CD8-positive, alpha-beta memory T cell (primary cell): ENCODE data around the gene ONECUT3. TPM values are rescaled to one million over a fixed set of nuclear protein-coding genes. Genes with fewer than 3 reads are reported as not detected.

ENCODE experiments used
- CTCF ChIA-PET: fragments of 350-600 bp; sonication (Branson Sonifier 250); formaldehyde crosslinking; loops from one replicate; lab custom pipeline; 2021; ENCODE audit warnings: antibody characterized with exemption; lab: Charles Lee
- POLR2A ChIA-PET: fragments of 350-600 bp; sonication (Branson Sonifier 250); formaldehyde crosslinking; loops from one replicate; lab custom pipeline; 2021; ENCODE audit warnings: antibody characterized with exemption; lab: Charles Lee
- DNase-seq, 5 donors: peaks; one replicate each; pipeline versions ENCODE4 v3.0.0 to v3.0.0-alpha.2; 2020 to 2022; ENCODE audit warnings: mixed read lengths in 1 of 5
- H3K27ac ChIP-seq: one replicate; pipeline ENCODE4 v1.7.0; 2013; ENCODE audit warnings: low read depth, mild to moderate bottlenecking, low read length, moderate library complexity
- H3K27me3 ChIP-seq: 2 replicates; pipeline ENCODE4 v1.7.0; 2013; ENCODE audit warnings: low read length, mild to moderate bottlenecking; ENCODE audit not compliant: insufficient read depth, poor library complexity, severe bottlenecking
- H3K36me3 ChIP-seq: 2 replicates; pipeline ENCODE4 v1.7.0; 2013; ENCODE audit warnings: mild to moderate bottlenecking, low read length, moderate library complexity; ENCODE audit not compliant: insufficient read depth
- H3K4me1 ChIP-seq: 2 replicates; pipeline ENCODE4 v1.7.0; 2013; ENCODE audit warnings: mild to moderate bottlenecking, low read length, moderate library complexity; ENCODE audit not compliant: insufficient read depth
- H3K4me3 ChIP-seq: 2 replicates; pipeline ENCODE4 v1.7.0; 2013; ENCODE audit warnings: mild to moderate bottlenecking, low read length
- H3K9me3 ChIP-seq: 2 replicates; pipeline ENCODE4 v1.7.0; 2013; ENCODE audit warnings: mild to moderate bottlenecking, low read length
- H3K27ac Mint-ChIP-seq, 8 donors: one replicate each; pipeline ENCODE4 v1.8.0; 2020 to 2021; ENCODE audit warnings: mixed read lengths in 8 of 8, mild to moderate bottlenecking in 6 of 8, inconsistent platforms in 3 of 8, moderate library complexity in 3 of 8
- H3K27me3 Mint-ChIP-seq, 2 donors: one replicate each; pipeline ENCODE4 v1.8.0; 2020 to 2021; ENCODE audit warnings: mixed read lengths in 2 of 2, mild to moderate bottlenecking in 1 of 2, moderate library complexity in 1 of 2
- H3K36me3 Mint-ChIP-seq, 3 donors: one replicate each; pipeline ENCODE4 v1.8.0; 2020 to 2021; ENCODE audit warnings: mixed read lengths in 3 of 3, inconsistent platforms in 1 of 3, mild to moderate bottlenecking in 1 of 3
- H3K4me1 Mint-ChIP-seq, 3 donors: one replicate each; pipeline ENCODE4 v1.8.0; 2020 to 2021; ENCODE audit warnings: mixed read lengths in 3 of 3, inconsistent platforms in 1 of 3, mild to moderate bottlenecking in 1 of 3
- H3K4me3 Mint-ChIP-seq, 7 donors: one replicate each; pipeline ENCODE4 v1.8.0; 2020 to 2021; ENCODE audit warnings: mixed read lengths in 7 of 7, mild to moderate bottlenecking in 6 of 7, moderate library complexity in 4 of 7, inconsistent platforms in 2 of 7
- H3K9me3 Mint-ChIP-seq, 5 donors: one replicate each; pipeline ENCODE4 v1.8.0; 2020 to 2022; ENCODE audit warnings: mixed read lengths in 5 of 5, mild to moderate bottlenecking in 3 of 5, moderate library complexity in 2 of 5, inconsistent platforms in 1 of 5
- polyA plus RNA-seq: library from polyadenylated mRNA; unstranded; fragments of 300-500 nt; fragmentation: Illumina TruSeq; gene quantifications from one replicate; pipeline ENCODE4 v1.2.3, GENCODE V29; 2021
- total RNA-seq, 2 experiments: library from RNA; stranded (reverse); gene quantifications; one replicate each; pipeline ENCODE4 v1.2.3, GENCODE V29; 2021

The ONECUT3 gene
- total and polyA plus RNA-seq, 3 experiments from 2014 or later = not detected

DNA sequence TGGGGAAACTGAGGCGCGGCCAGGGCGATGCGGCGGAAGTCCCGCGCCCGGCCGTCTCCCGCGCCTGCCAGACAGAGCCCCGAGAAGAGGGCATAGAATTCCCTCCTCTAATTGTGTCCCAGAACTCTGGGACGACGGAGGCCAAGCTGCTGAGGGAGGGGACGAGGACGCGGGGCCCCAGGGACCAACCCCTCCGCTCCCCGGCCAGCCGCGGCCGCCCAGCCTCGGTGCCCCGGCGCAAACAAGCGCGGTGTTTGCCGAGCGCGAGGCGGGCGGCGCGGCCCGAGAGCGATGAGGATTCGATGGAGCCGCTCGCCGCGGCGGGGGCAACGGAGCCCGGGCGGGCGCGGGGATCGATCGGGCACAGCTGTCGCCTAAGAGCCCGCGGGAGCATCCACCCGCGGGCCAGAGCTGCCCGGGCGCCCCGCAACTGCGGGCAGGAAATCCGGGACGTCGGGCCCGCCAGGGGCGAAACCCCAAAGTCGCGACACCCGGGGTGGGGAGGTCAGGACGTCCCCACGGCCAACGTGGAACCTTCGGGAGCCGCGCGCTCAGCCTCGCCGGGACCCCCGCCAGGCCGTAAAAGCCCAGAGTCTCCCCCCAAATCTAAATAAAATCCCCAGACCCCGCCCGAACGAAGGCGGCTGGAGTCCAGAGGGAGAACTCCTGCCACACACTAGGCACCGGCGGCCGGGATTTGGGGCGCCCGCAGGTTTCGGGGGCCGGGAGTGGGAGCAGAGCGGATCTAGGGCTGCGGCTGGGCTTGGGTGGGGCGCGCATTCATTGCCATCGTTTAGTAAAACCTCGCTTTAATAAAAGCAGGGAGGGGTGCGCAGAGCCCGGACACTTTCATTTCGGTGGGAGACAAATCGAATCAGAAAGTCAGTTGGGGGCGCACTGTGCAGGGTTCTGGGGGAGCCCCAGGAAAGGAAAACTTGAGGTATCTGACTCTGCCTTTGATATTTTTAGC lies 3.6 kb upstream of the ONECUT3 start:
- Mint-ChIP-seq H3K4me3 (peak overlapping the region in 6 of 7 donors; percentile 47 to 86 (median 68)), H3K27me3 (peaks cover 33 to 53% of the 10 kb centered on the region in 2 donors), H3K27ac (no peak overlapping the region), H3K9me3 (no peaks in the 10 kb centered on the region), H3K4me1 (peaks cover 11 to 20% (median 11%) of the 10 kb centered on the region in 3 donors), H3K36me3 (no peaks in the 10 kb centered on the region)
- Histone ChIP-seq H3K36me3 (no peaks in the 10 kb centered on the region), H3K4me3 (no peak overlapping the region), H3K9me3 (no peaks in the 10 kb centered on the region), H3K27ac (peak overlapping the region; percentile 74), H3K4me1 (peaks cover 31% of the 10 kb centered on the region), H3K27me3 (peaks cover 70% of the 10 kb centered on the region)
- ChIA-PET CTCF (no interaction called here), POLR2A (no interaction called here)
- DNase-seq = no peak

- H3K4me1 Mint-ChIP-seq = peaks cover 11 to 22% (median 11%) of the 10 kb centered on the region in 3 donors
Observed at GRCh38 chr19:1750343-1751021, 2.8 kb upstream of the ONECUT3 start.

DNA sequence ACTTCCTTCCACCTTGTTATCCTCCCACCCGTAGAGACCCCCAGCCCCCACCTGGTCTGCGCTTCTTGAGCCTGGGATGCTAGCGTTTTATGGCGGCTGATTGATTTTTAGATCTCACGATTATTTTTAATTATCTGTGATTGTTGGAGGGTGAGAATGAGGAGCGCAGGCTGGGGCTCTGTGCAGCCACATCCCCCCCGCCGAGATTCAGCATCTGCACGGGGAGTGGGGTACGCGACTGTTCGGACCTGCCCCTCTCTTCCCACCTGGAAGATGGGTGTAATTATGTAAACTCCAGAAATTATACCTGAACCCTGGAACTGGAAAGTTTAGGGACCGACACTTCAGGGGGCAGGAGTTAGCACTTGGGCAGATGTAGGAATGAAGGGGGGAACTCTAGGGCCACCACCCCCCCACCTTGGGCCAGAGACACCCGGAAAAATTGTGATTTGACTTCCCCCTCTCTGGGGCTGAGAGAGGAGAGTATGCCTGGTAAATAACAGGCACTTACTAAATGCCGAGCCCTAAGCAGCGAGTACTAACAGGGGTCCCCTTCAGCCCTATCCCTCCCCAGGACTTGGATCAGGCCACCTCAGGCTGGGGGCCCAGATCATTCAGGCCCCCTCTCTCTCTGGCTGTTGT lies 1.8 kb upstream of the ONECUT3 start:
- no peak overlapping the region for H3K27ac Mint-ChIP-seq
- no peaks in the 10 kb centered on the region for H3K36me3 Mint-ChIP-seq
- peaks cover 31% of the 10 kb centered on the region for H3K4me1 ChIP-seq
- CTCF ChIA-PET = no interaction called here
- H3K9me3 ChIP-seq = no peaks in the 10 kb centered on the region
- POLR2A ChIA-PET = no interaction called here
- peaks cover 11 to 27% (median 12%) of the 10 kb centered on the region in 3 donors for H3K4me1 Mint-ChIP-seq
- no peak for DNase-seq
- H3K4me3 ChIP-seq = no peak overlapping the region
- no peak overlapping the region for H3K27ac ChIP-seq
- H3K9me3 Mint-ChIP-seq = no peaks in the 10 kb centered on the region
- H3K27me3 Mint-ChIP-seq = peaks cover 41 to 55% of the 10 kb centered on the region in 2 donors
- H3K4me3 Mint-ChIP-seq = peak overlapping the region in 2 of 7 donors; percentile 27 to 35
- H3K27me3 ChIP-seq = peaks cover 65% of the 10 kb centered on the region
- H3K36me3 ChIP-seq = no peaks in the 10 kb centered on the region

More at GRCh38 chr19:1750343-1751021, 2.8 kb upstream of the ONECUT3 start:
- H3K36me3 ChIP-seq = no peaks in the 10 kb centered on the region
- H3K9me3 Mint-ChIP-seq = no peaks in the 10 kb centered on the region
- H3K4me3 Mint-ChIP-seq = peak overlapping the region in 6 of 7 donors; percentile 47 to 86 (median 68)
- no peak overlapping the region for H3K27ac Mint-ChIP-seq
- H3K27me3 Mint-ChIP-seq = peaks cover 36 to 50% of the 10 kb centered on the region in 2 donors
- ChIA-PET CTCF (no interaction called here), POLR2A (interaction anchor here (0.6 kb wide), 1 partner anchor 195 kb away, joined by 9 read pairs; no protein-coding TSS in a partner anchor)
- H3K9me3 ChIP-seq = no peaks in the 10 kb centered on the region
- H3K27me3 ChIP-seq = peaks cover 62% of the 10 kb centered on the region
- peaks cover 31% of the 10 kb centered on the region for H3K4me1 ChIP-seq
- no peak overlapping the region for H3K4me3 ChIP-seq
- H3K27ac ChIP-seq = no peak overlapping the region
- H3K36me3 Mint-ChIP-seq = no peaks in the 10 kb centered on the region
- no peak for DNase-seq

GRCh38 chr19:1752009-1752756 lies 1.1 kb upstream of the ONECUT3 start:
- peaks cover 31% of the 10 kb centered on the region for H3K4me1 ChIP-seq
- H3K9me3 Mint-ChIP-seq = no peaks in the 10 kb centered on the region
- ChIA-PET POLR2A (no interaction called here), CTCF (no interaction called here)
- no peak overlapping the region for H3K27ac Mint-ChIP-seq
- no peak overlapping the region for H3K4me3 ChIP-seq
- H3K4me1 Mint-ChIP-seq = peaks cover 14 to 33% (median 15%) of the 10 kb centered on the region in 3 donors
- H3K4me3 Mint-ChIP-seq = no peak overlapping the region
- H3K36me3 Mint-ChIP-seq = no peaks in the 10 kb centered on the region
- H3K36me3 ChIP-seq = no peaks in the 10 kb centered on the region
- H3K9me3 ChIP-seq = no peaks in the 10 kb centered on the region
- no peak for DNase-seq
- H3K27me3 Mint-ChIP-seq = peaks cover 44 to 55% of the 10 kb centered on the region in 2 donors
- H3K27me3 ChIP-seq = peaks cover 64% of the 10 kb centered on the region
- no peak overlapping the region for H3K27ac ChIP-seq

GRCh38 chr19:1754018-1754635 lies 821 bp downstream of the ONECUT3 start:
- H3K36me3 Mint-ChIP-seq = no peaks in the 10 kb centered on the region
- no peaks in the 10 kb centered on the region for H3K9me3 Mint-ChIP-seq
- no peak for DNase-seq
- H3K27ac Mint-ChIP-seq = no peak overlapping the region
- Histone ChIP-seq H3K4me1 (peaks cover 14% of the 10 kb centered on the region), H3K4me3 (no peak overlapping the region), H3K27me3 (peaks cover 62% of the 10 kb centered on the region), H3K9me3 (no peaks in the 10 kb centered on the region), H3K27ac (no peak overlapping the region), H3K36me3 (no peaks in the 10 kb centered on the region)
- no peak overlapping the region for H3K4me3 Mint-ChIP-seq
- H3K4me1 Mint-ChIP-seq = peaks cover 8 to 25% (median 10%) of the 10 kb centered on the region in 3 donors
- H3K27me3 Mint-ChIP-seq = peaks cover 51 to 53% of the 10 kb centered on the region in 2 donors
- CTCF ChIA-PET = no interaction called here
- POLR2A ChIA-PET = no interaction called here

DNA sequence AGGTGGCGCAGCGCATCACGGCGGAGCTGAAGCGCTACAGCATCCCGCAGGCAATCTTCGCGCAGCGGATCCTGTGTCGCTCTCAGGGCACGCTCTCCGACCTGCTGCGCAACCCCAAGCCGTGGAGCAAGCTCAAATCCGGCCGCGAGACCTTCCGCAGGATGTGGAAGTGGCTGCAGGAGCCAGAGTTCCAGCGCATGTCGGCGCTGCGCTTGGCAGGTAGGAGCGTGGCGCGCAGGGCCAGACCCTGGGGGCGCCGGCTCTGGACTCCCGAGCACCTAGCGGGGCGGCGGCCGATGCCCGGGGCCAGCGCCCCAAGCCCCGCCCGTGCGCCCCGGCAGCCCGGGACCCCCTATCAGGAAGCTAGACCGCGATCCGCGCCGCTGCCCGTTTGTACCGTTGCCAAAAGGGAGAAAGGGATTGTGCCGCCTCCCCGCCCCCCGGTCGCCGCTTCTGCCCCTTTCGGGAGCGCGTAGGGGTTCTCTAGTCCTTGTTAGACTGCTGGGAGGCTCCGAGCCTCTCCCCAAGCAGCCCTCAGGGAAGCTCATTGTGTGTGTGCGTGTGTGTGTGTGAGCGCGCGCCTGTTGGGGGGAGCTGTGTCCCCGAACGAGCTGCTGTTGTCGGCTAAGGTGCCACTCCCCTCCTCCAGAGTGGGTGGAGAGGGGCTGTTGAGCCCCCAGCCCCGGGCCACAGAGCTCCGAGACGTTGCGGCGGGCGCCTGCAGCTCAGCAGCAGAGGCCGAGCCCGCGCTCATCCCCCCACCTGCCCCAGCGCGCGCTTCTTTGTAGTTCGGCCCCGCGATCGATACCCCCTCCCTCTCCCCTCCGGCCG lies 1.5 kb downstream of the ONECUT3 start:
- H3K9me3 Mint-ChIP-seq = no peaks in the 10 kb centered on the region
- POLR2A ChIA-PET = no interaction called here
- DNase-seq = no peak
- H3K27ac Mint-ChIP-seq = no peak overlapping the region
- CTCF ChIA-PET = interaction anchor here (1.0 kb wide), 1 partner anchor 14 kb away, joined by 3 read pairs; no protein-coding TSS in a partner anchor
- H3K36me3 Mint-ChIP-seq = no peaks in the 10 kb centered on the region
- peaks cover 50 to 58% of the 10 kb centered on the region in 2 donors for H3K27me3 Mint-ChIP-seq
- Histone ChIP-seq H3K27me3 (peaks cover 63% of the 10 kb centered on the region), H3K4me1 (peaks cover 7% of the 10 kb centered on the region), H3K4me3 (no peak overlapping the region), H3K36me3 (no peaks in the 10 kb centered on the region), H3K27ac (no peak overlapping the region), H3K9me3 (no peaks in the 10 kb centered on the region)
- H3K4me1 Mint-ChIP-seq = peaks cover 8 to 25% (median 9%) of the 10 kb centered on the region in 3 donors
- peak overlapping the region in 1 of 7 donors; percentile 66 for H3K4me3 Mint-ChIP-seq
